ENCODE results near the gene MAL.

DNA sequence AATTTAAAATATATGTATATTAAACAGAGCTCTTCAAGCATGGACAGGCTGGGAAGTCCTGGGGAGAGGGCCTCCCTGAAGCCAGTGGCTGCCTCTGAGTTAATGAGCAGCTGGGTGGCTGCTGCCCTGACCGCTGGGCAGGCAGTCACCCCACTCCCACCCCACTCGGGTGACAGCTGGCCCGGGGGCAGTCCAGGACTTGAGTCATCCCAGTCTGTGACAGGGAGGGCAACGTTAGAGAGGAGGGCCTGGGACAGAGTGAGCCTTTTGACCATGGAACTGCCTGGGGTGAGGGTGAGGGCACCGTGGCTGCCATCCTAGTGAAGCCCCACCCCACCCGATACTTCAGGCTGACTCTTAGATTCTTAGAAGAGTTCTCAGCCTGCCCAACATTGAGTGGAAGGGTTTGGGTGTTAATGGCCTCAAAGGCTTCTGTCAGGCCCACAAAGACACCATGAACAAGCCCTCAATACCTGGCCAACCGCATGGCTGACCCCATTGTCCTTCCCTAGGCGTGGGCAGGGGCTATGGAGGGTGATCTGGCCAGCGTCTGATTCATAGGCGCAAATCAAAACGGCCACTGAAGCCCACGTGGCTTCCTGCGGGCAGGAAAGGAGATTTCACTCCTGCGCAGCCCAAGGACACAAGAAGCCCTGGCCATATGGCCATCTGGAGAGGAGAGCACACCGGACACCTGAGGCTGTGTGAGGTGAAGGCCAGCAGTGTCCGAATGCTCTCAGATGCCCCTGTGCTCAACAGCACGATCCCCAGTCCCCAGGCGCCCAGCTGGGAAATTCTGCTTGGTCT lies 48.6 kb downstream of the MAL start:
- TF ChIP-seq POLR2A (IDR thresholded peaks at IDR 0.05) (no peak), CTCF (IDR thresholded peaks at IDR 0.05) (no peak), POLR2AphosphoS5 (IDR thresholded peaks at IDR 0.05) (no peak)

Measured in prostate gland (tissue), 2 donors.